Measurements from ENCODE around the gene PDE3A. TPM values are rescaled to one million over a fixed set of nuclear protein-coding genes. Genes with fewer than 3 reads are reported as not detected.

The PDE3A gene
- total RNA-seq, 2 experiments from 2014 or later, result not detected

GRCh38 chr12:20443255-20443654, 74.9 kb downstream of the PDE3A start:
- Mint-ChIP-seq H3K27ac (no peak overlapping the region), H3K4me3 (no peak overlapping the region), H3K4me1 (no peaks in the 10 kb centered on the region), H3K36me3 (ENCODE audit: low read depth) (no peaks in the 10 kb centered on the region), H3K27me3 (no peaks in the 10 kb centered on the region), H3K9me3 (no peaks in the 10 kb centered on the region)
- CTCF ChIA-PET, result no interaction called here
- no peak for DNase-seq
- POLR2A ChIA-PET, result no interaction called here

- H3K27me3 Mint-ChIP-seq, result no peaks in the 10 kb centered on the region
- no peaks in the 10 kb centered on the region for H3K9me3 Mint-ChIP-seq
- no peak overlapping the region for H3K27ac Mint-ChIP-seq
- no peak overlapping the region for H3K4me3 Mint-ChIP-seq
- CTCF ChIA-PET, result no interaction called here
- no peaks in the 10 kb centered on the region for H3K4me1 Mint-ChIP-seq
- DNase-seq, result no peak
- H3K36me3 Mint-ChIP-seq (ENCODE audit: low read depth), result no peaks in the 10 kb centered on the region
- POLR2A ChIA-PET, result no interaction called here
These were observed 75.5 kb downstream of the PDE3A start for GRCh38 chr12:20443792-20444191.

- Mint-ChIP-seq H3K27ac (no peak overlapping the region), H3K27me3 (no peaks in the 10 kb centered on the region), H3K9me3 (no peaks in the 10 kb centered on the region), H3K4me3 (no peak overlapping the region), H3K4me1 (no peaks in the 10 kb centered on the region), H3K36me3 (ENCODE audit: low read depth) (no peaks in the 10 kb centered on the region)
- DNase-seq, result no peak
- CTCF ChIA-PET, result no interaction called here
- POLR2A ChIA-PET, result no interaction called here
These were observed 76.3 kb downstream of the PDE3A start for GRCh38 chr12:20444595-20445170.

GRCh38 chr12:20445687-20446086, 77.3 kb downstream of the PDE3A start:
- Mint-ChIP-seq H3K9me3 (no peaks in the 10 kb centered on the region), H3K27me3 (no peaks in the 10 kb centered on the region), H3K27ac (no peak overlapping the region), H3K4me3 (no peak overlapping the region), H3K4me1 (no peaks in the 10 kb centered on the region), H3K36me3 (ENCODE audit: low read depth) (no peaks in the 10 kb centered on the region)
- DNase-seq, result no peak
- ChIA-PET CTCF (no interaction called here), POLR2A (no interaction called here)

GRCh38 chr12:20446836-20447235, 78.5 kb downstream of the PDE3A start:
- CTCF ChIA-PET, result no interaction called here
- H3K4me1 Mint-ChIP-seq, result no peaks in the 10 kb centered on the region
- no peaks in the 10 kb centered on the region for H3K36me3 Mint-ChIP-seq (ENCODE audit: low read depth)
- H3K9me3 Mint-ChIP-seq, result no peaks in the 10 kb centered on the region
- no peak overlapping the region for H3K27ac Mint-ChIP-seq
- POLR2A ChIA-PET, result no interaction called here
- no peak for DNase-seq
- no peaks in the 10 kb centered on the region for H3K27me3 Mint-ChIP-seq
- no peak overlapping the region for H3K4me3 Mint-ChIP-seq

GRCh38 chr12:20448781-20449180, 80.4 kb downstream of the PDE3A start:
- Mint-ChIP-seq H3K9me3 (no peaks in the 10 kb centered on the region), H3K4me3 (no peak overlapping the region), H3K36me3 (ENCODE audit: low read depth) (no peaks in the 10 kb centered on the region), H3K27me3 (no peaks in the 10 kb centered on the region), H3K4me1 (no peaks in the 10 kb centered on the region), H3K27ac (no peak overlapping the region)
- ChIA-PET POLR2A (no interaction called here), CTCF (no interaction called here)
- no peak for DNase-seq

GRCh38 chr12:20450591-20451180, 82.3 kb downstream of the PDE3A start:
- Mint-ChIP-seq H3K4me1 (no peaks in the 10 kb centered on the region), H3K4me3 (no peak overlapping the region), H3K27ac (no peak overlapping the region), H3K9me3 (no peaks in the 10 kb centered on the region), H3K36me3 (ENCODE audit: low read depth) (no peaks in the 10 kb centered on the region), H3K27me3 (no peaks in the 10 kb centered on the region)
- DNase-seq, result no peak
- CTCF ChIA-PET, result no interaction called here
- POLR2A ChIA-PET, result no interaction called here

GRCh38 chr12:20451761-20452160, 83.4 kb downstream of the PDE3A start:
- Mint-ChIP-seq H3K9me3 (no peaks in the 10 kb centered on the region), H3K4me1 (no peaks in the 10 kb centered on the region), H3K4me3 (no peak overlapping the region), H3K36me3 (ENCODE audit: low read depth) (no peaks in the 10 kb centered on the region), H3K27me3 (no peaks in the 10 kb centered on the region), H3K27ac (no peak overlapping the region)
- no peak for DNase-seq
- ChIA-PET CTCF (no interaction called here), POLR2A (no interaction called here)

- no peak overlapping the region for H3K27ac Mint-ChIP-seq
- no peaks in the 10 kb centered on the region for H3K4me1 Mint-ChIP-seq
- no peaks in the 10 kb centered on the region for H3K36me3 Mint-ChIP-seq (ENCODE audit: low read depth)
- H3K27me3 Mint-ChIP-seq, result no peaks in the 10 kb centered on the region
- CTCF ChIA-PET, result no interaction called here
- POLR2A ChIA-PET, result no interaction called here
- DNase-seq, result no peak
- H3K9me3 Mint-ChIP-seq, result no peaks in the 10 kb centered on the region
- no peak overlapping the region for H3K4me3 Mint-ChIP-seq
These were observed 84.2 kb downstream of the PDE3A start for GRCh38 chr12:20452496-20453010.

GRCh38 chr12:20453756-20454310, 85.5 kb downstream of the PDE3A start:
- CTCF ChIA-PET, result no interaction called here

GRCh38 chr12:20455001-20455706, 86.8 kb downstream of the PDE3A start:
- Mint-ChIP-seq H3K4me1 (no peaks in the 10 kb centered on the region), H3K27ac (no peak overlapping the region), H3K9me3 (no peaks in the 10 kb centered on the region), H3K36me3 (ENCODE audit: low read depth) (no peaks in the 10 kb centered on the region), H3K4me3 (no peak overlapping the region), H3K27me3 (no peaks in the 10 kb centered on the region)
- ChIA-PET POLR2A (no interaction called here), CTCF (interaction anchor here (1.0 kb wide), 1 partner anchor 24 kb away, joined by 3 read pairs; no protein-coding TSS in a partner anchor)
- DNase-seq, result no peak

More at GRCh38 chr12:20453756-20454310, 85.5 kb downstream of the PDE3A start:
- Mint-ChIP-seq H3K4me1 (no peaks in the 10 kb centered on the region), H3K9me3 (no peaks in the 10 kb centered on the region), H3K36me3 (ENCODE audit: low read depth) (no peaks in the 10 kb centered on the region), H3K27ac (no peak overlapping the region), H3K27me3 (no peaks in the 10 kb centered on the region), H3K4me3 (no peak overlapping the region)
- no peak for DNase-seq
- POLR2A ChIA-PET, result no interaction called here

- Mint-ChIP-seq H3K4me1 (no peaks in the 10 kb centered on the region), H3K27me3 (no peaks in the 10 kb centered on the region), H3K36me3 (ENCODE audit: low read depth) (no peaks in the 10 kb centered on the region), H3K4me3 (no peak overlapping the region), H3K27ac (no peak overlapping the region), H3K9me3 (no peaks in the 10 kb centered on the region)
- no peak for DNase-seq
- CTCF ChIA-PET, result no interaction called here
- POLR2A ChIA-PET, result no interaction called here
These were observed 89.2 kb downstream of the PDE3A start for GRCh38 chr12:20457582-20457981.

- H3K27ac Mint-ChIP-seq, result no peak overlapping the region
- H3K9me3 Mint-ChIP-seq, result no peaks in the 10 kb centered on the region
- H3K36me3 Mint-ChIP-seq (ENCODE audit: low read depth), result no peaks in the 10 kb centered on the region
- ChIA-PET POLR2A (no interaction called here), CTCF (no interaction called here)
- no peak overlapping the region for H3K4me3 Mint-ChIP-seq
- DNase-seq, result no peak
- H3K4me1 Mint-ChIP-seq, result no peaks in the 10 kb centered on the region
- no peaks in the 10 kb centered on the region for H3K27me3 Mint-ChIP-seq
These were observed 89.7 kb downstream of the PDE3A start for GRCh38 chr12:20458011-20458410.
